ENCODE data around the gene ZFYVE9.

- TF ChIP-seq CTCF (conservative IDR thresholded peaks at IDR 0.05; ENCODE audit: low read length) (no peak), EZH2phosphoT487 (IDR thresholded peaks at IDR 0.05; ENCODE audit: borderline replicate concordance) (no peak)
These were observed 26.6 kb downstream of the ZFYVE9 start for GRCh38 chr1:52168373-52169080.

All from Loucy (cell line).